ENCODE data around the gene NAGA. TPM values are rescaled to one million over a fixed set of nuclear protein-coding genes. Genes with fewer than 3 reads are reported as not detected.

NAGA gene
- total and polyA plus RNA-seq, 9 of the 15 experiments (the other 6 are each of a cell fraction or from before 2014, with no cell fraction given): 6.5 to 20.6 (median 17.4) TPM

GRCh38 chr22:42077486-42078125 is 7.0 kb upstream of the NAGA start:
- in situ Hi-C loops (cut with MboI) (no loop called here), intact Hi-C loops (cut with micrococcal nuclease) (loop anchor here (10.0 kb wide), 1 partner anchor 113 kb away; the partner anchor contains the start of gene SEPTIN3)
- no peaks in the 10 kb centered on the region for H3K9me1 ChIP-seq (ENCODE audit: control insufficient read depth, insufficient read depth, low read length)
- H3K27me3 ChIP-seq (ENCODE audit: control insufficient read depth in 2 of 2, insufficient read depth in 2 of 2, low read length in 2 of 2): no peaks in the 10 kb centered on the region
- TF ChIP-seq BACH1 (tag; IDR thresholded peaks at IDR 0.05): no peak
- 0 out of 2 replicates have a peak, but pooled peaks have one; percentile 15 for TF ChIP-seq RBFOX2 (IDR thresholded peaks at IDR 0.05; ENCODE audit: low read depth, low read length)
- TF ChIP-seq ZNF384 (IDR thresholded peaks at IDR 0.05; ENCODE audit: low read depth, low read length): no peak
- no peak for TF ChIP-seq POLR2AphosphoS2 (IDR thresholded peaks at IDR 0.05; ENCODE audit: low read length)
- no peak for TF ChIP-seq CTCF (IDR thresholded peaks at IDR 0.05 in 2 of 3, conservative IDR thresholded peaks at IDR 0.05 in 1 of 3; ENCODE audit: insufficient read depth in 2 of 3, low read depth in 1 of 3, low read length in 3 of 3)
- ChIA-PET CTCF (ENCODE audit: low intra/inter-chr PET ratio) (no interaction called here), POLR2A (interaction anchor here (2.0 to 3.8 kb wide), 2 partner anchors 8 to 13 kb away, joined by 5 to 43 read pairs; partner anchors contain the start of gene NDUFA6)
- no peaks in the 10 kb centered on the region for H3K9me3 ChIP-seq (replicated peaks; ENCODE audit: control insufficient read depth, insufficient read depth, low read depth, low read length)
- no peak overlapping the region for H3K4me2 ChIP-seq (ENCODE audit: insufficient read depth, low read length)
- ATAC-seq (no peak), DNase-seq (ENCODE audit: extremely low read depth in 1 of 4, low spot score in 3 of 4) (no peak), FAIRE-seq (no peak)
- H3K9ac ChIP-seq (ENCODE audit: insufficient read depth in 1 of 2, low read depth in 2 of 2, low read length in 2 of 2): no peak overlapping the region
- no TSS peak for BruUV-seq (replicated peaks)
- no peak overlapping the region for H3K4me3 ChIP-seq
- H3K79me2 ChIP-seq (ENCODE audit: control insufficient read depth, insufficient read depth, low read length): peaks cover 15% of the 10 kb centered on the region
- no peak overlapping the region for H3K27ac ChIP-seq (ENCODE audit: extremely low read depth, low read depth, low read length)
- H4K20me1 ChIP-seq (replicated peaks; ENCODE audit: control insufficient read depth, insufficient read depth, low read length): no peaks in the 10 kb centered on the region
- peak overlapping the region; percentile 96; the same call in 1 of the 2 replicates for H2AFZ ChIP-seq (ENCODE audit: low read depth, low read length)
- WGBS (ENCODE audit: insufficient coverage, low coverage, missing lambda C conversion rate): 88% methylated on average over 6 of the region's 21 CpGs
- peaks cover 11 to 30% of the 10 kb centered on the region in 2 experiments for H3K4me1 ChIP-seq (replicated peaks in 1 of 2; ENCODE audit: control insufficient read depth in 2 of 2, insufficient read depth in 2 of 2, low read length in 2 of 2)
- H3K36me3 ChIP-seq (ENCODE audit: control insufficient read depth, insufficient read depth, low read length): peaks cover 8% of the 10 kb centered on the region; the same call in 2 of the 3 replicates

All from K562 (cell line).